Mesenchymal stem cell (in vitro differentiated cells and primary cell): Measurements from ENCODE around the gene CFAP74.
A peak's percentile ranks its signal among the peaks of the same experiment; 100 is the strongest.

Experiments
- DNase-seq: peaks from one replicate; pipeline ENCODE4 v3.0.0-alpha.2; 2013
- H2AFZ ChIP-seq: one replicate; pipeline ENCODE4 v1.6.1; 2013; ENCODE audit warnings: low read depth, mild to moderate bottlenecking, control low read depth, inconsistent platforms, low read length, moderate library complexity
- H2AK5ac ChIP-seq: 2 replicates; pipeline ENCODE4 v1.6.1; 2013; ENCODE audit warnings: low read length, moderate library complexity, mild to moderate bottlenecking, inconsistent platforms; ENCODE audit not compliant: severe bottlenecking
- H2BK120ac ChIP-seq: one replicate; pipeline ENCODE4 v1.6.1; 2013; ENCODE audit warnings: low read depth, mild to moderate bottlenecking, inconsistent platforms, low read length, moderate library complexity
- H2BK12ac ChIP-seq, 2 experiments: one replicate each; pipeline ENCODE4 v1.6.1; 2013; ENCODE audit warnings: inconsistent platforms in 2 of 2, low read length in 2 of 2, mild to moderate bottlenecking in 2 of 2, moderate library complexity in 2 of 2, control low read depth in 1 of 2
- H2BK15ac ChIP-seq: one replicate; pipeline ENCODE4 v1.6.1; 2013; ENCODE audit warnings: mild to moderate bottlenecking, low read depth, inconsistent platforms; ENCODE audit not compliant: poor library complexity, severe bottlenecking
- H2BK5ac ChIP-seq: 2 replicates; pipeline ENCODE4 v1.6.1; 2013; ENCODE audit warnings: low read depth, mild to moderate bottlenecking, low read length, control low read depth, inconsistent platforms; ENCODE audit not compliant: poor library complexity, severe bottlenecking
- H3K14ac ChIP-seq, 2 experiments: one replicate each; pipeline ENCODE4 v1.6.1; 2013; ENCODE audit warnings: inconsistent platforms in 2 of 2, low read length in 2 of 2, control low read depth in 1 of 2, mild to moderate bottlenecking in 1 of 2, moderate library complexity in 1 of 2
- H3K18ac ChIP-seq, 2 experiments: one replicate each; pipeline ENCODE4 v1.6.1; 2013; ENCODE audit warnings: inconsistent platforms in 2 of 2, low read length in 2 of 2, control low read depth in 1 of 2, low read depth in 1 of 2, mild to moderate bottlenecking in 1 of 2
- H3K23ac ChIP-seq, 2 experiments: one replicate each; pipeline ENCODE4 v1.6.1; 2013; ENCODE audit warnings: inconsistent platforms in 2 of 2, low read length in 2 of 2, mild to moderate bottlenecking in 2 of 2, moderate library complexity in 2 of 2, control low read depth in 1 of 2
- H3K27ac ChIP-seq: 2 replicates; pipeline ENCODE4 v1.5.1; 2013; ENCODE audit warnings: mild to moderate bottlenecking, moderate library complexity, low read length, control low read depth, inconsistent platforms; ENCODE audit not compliant: poor library complexity, severe bottlenecking
- H3K27me3 ChIP-seq, 2 experiments: 2 replicates each; pipeline versions ENCODE4 v1.6.1 to v1.7.0; 2013; ENCODE audit warnings: low read length in 2 of 2, mild to moderate bottlenecking in 2 of 2, moderate library complexity in 2 of 2, control low read depth in 1 of 2, inconsistent platforms in 1 of 2; ENCODE audit not compliant: control insufficient read depth in 1 of 2, insufficient read depth in 1 of 2
- H3K36me3 ChIP-seq, 2 experiments: 2 replicates each; pipeline versions ENCODE4 v1.6.1 to v1.7.0; 2013; ENCODE audit warnings: low read length in 2 of 2, control low read depth in 1 of 2, inconsistent platforms in 1 of 2, low read depth in 1 of 2, mild to moderate bottlenecking in 1 of 2; ENCODE audit not compliant: insufficient read depth in 2 of 2, control insufficient read depth in 1 of 2
- H3K4ac ChIP-seq, 2 experiments: one replicate each; pipeline ENCODE4 v1.6.1; 2013; ENCODE audit warnings: inconsistent platforms in 2 of 2, low read length in 2 of 2, mild to moderate bottlenecking in 2 of 2, moderate library complexity in 2 of 2, control low read depth in 1 of 2, low read depth in 1 of 2
- H3K4me1 ChIP-seq: 2 replicates; pipeline ENCODE4 v1.6.1; 2013; ENCODE audit warnings: low read depth, low read length, control low read depth; ENCODE audit not compliant: control insufficient read depth, insufficient read depth
- H3K4me2 ChIP-seq: 2 replicates; pipeline ENCODE4 v1.6.1; 2013; ENCODE audit warnings: low read length, mild to moderate bottlenecking, inconsistent platforms; ENCODE audit not compliant: poor library complexity, severe bottlenecking
- H3K4me3 ChIP-seq, 2 experiments: 2 replicates each; pipeline versions ENCODE4 v1.5.1 to v1.7.0; 2013; ENCODE audit warnings: low read length in 2 of 2, mild to moderate bottlenecking in 2 of 2, control low read depth in 1 of 2, low read depth in 1 of 2; ENCODE audit not compliant: insufficient read depth in 1 of 2
- H3K79me1 ChIP-seq: replicated peaks from 2 replicates; pipeline ENCODE4 v1.6.1; 2013; ENCODE audit warnings: mild to moderate bottlenecking, control low read depth, low read length, inconsistent platforms; ENCODE audit not compliant: poor library complexity, severe bottlenecking
- H3K9ac ChIP-seq: 2 replicates; pipeline ENCODE4 v1.7.0; 2013; ENCODE audit warnings: mild to moderate bottlenecking, low read length, moderate library complexity
- H3K9me3 ChIP-seq: 2 replicates; pipeline ENCODE4 v1.7.0; 2013; ENCODE audit warnings: mild to moderate bottlenecking, low read length; ENCODE audit not compliant: control insufficient read depth
- H4K8ac ChIP-seq: one replicate; pipeline ENCODE4 v1.6.1; 2013; ENCODE audit warnings: inconsistent platforms, mild to moderate bottlenecking, low read length, moderate library complexity
- H4K91ac ChIP-seq: one replicate; pipeline ENCODE4 v1.6.1; 2013; ENCODE audit warnings: mild to moderate bottlenecking, low read length, inconsistent platforms
- WGBS: methylation state at CpG from one replicate; pipeline ENCODE4 v1.1.7; 2013; ENCODE audit warnings: mixed read lengths; 5-methylcytosine and 5-hydroxymethylcytosine counted together

CFAP74 gene

DNA sequence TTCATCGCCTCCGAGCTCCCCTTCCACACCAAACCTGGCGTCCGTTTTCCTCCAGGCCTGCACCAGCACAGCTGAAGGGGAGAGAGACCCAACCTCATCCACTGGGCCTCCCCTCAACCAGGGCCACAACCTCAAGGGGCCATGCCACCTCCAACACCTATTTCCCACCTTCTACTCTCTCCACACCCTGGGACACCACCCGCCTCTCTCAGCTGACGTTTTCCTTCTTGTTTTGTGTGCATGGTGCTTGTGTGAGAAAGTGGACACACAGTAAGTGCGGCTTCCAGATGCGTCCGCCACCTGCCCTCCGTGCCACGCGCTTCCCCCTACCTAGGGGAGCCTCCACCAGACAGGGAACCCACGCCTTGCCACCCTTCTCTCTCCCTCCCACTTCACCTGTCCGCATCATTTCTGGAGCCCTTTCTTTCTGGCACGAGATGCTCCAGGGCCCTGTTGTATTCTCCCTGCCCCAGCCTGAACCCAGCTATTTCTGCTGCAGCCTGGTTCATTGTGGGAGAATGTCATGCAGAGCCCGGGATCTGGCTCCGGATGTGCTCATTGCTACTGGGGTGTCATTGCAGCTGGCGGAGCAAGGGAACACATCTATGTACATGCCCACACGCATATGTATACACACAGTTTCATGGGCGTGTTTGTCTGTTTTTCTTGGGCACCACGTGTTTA lies 111.4 kb downstream of the CFAP74 start:
- peaks cover 20% of the 10 kb centered on the region for H3K79me1 ChIP-seq
- H4K91ac ChIP-seq: peak overlapping the region; percentile 71
- H3K9ac ChIP-seq: peak overlapping the region; percentile 87
- H2BK120ac ChIP-seq: no peak overlapping the region
- H2BK12ac ChIP-seq: peak overlapping the region in 1 of 2 experiments; percentile 70
- H3K9me3 ChIP-seq: no peaks in the 10 kb centered on the region
- H2BK15ac ChIP-seq: no peak overlapping the region
- 85% methylated on average over 20 of the region's 21 CpGs for WGBS
- peak overlapping the region; percentile 99 for H4K8ac ChIP-seq
- peak overlapping the region; percentile 18 for H2AK5ac ChIP-seq
- peak overlapping the region; percentile 48 to 99 for H3K18ac ChIP-seq
- H3K4me2 ChIP-seq: peak overlapping the region; percentile 71
- peak overlapping the region; percentile 92 to 93 for H3K4ac ChIP-seq
- H3K27me3 ChIP-seq: peaks cover 0 to 11% of the 10 kb centered on the region in 2 experiments
- no peak for DNase-seq
- no peak overlapping the region for H2AFZ ChIP-seq
- no peak overlapping the region for H2BK5ac ChIP-seq
- no peak overlapping the region for H3K27ac ChIP-seq
- peaks cover 37% of the 10 kb centered on the region for H3K4me1 ChIP-seq
- peak overlapping the region; percentile 84 to 85 for H3K4me3 ChIP-seq
- H3K23ac ChIP-seq: peak overlapping the region in 1 of 2 experiments; percentile 46
- H3K36me3 ChIP-seq: peaks cover 0 to 14% of the 10 kb centered on the region in 2 experiments
- peak overlapping the region in 1 of 2 experiments; percentile 89 for H3K14ac ChIP-seq

DNA sequence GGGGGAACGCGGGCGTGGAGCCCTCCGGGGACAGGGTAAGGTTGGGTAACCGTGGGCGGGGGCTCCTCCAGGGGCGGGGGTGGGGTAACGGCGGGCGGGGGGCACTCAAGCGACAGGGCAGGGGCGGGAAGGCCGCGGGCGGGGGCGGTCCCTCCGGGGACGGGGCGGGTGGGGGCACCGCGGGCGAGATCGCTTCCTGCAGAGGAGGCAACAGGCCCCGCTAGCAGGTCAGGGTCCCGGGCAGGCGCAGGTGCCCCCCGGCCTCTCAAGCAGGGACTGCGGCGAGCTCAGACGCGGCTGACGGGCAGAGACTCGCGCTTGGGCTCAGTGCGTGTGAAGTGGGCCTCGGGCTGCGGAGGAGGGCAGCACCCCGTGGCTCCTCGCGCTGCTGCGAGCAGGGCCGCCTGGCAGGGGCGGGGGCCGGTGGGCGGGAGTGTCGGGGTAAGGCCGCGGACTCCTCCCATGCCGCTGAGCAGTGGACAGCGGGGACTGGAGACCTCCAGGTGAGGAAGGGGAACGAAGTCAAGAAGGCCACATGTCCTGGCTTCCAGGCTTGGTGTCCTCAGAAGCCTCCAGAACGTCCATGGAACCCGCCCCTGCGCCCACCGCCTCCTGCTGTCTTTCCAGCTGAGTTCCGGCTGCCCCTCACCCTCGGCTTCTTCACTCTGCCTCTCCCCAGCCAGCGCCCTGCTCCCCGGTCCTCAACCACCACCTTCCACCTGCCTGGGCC lies 112.1 kb downstream of the CFAP74 start:
- Histone ChIP-seq H4K91ac (peak overlapping the region; percentile 76), H3K79me1 (peaks cover 20% of the 10 kb centered on the region), H2BK120ac (peak overlapping the region; percentile 90), H3K23ac (peak overlapping the region in 1 of 2 experiments; percentile 46), H2BK15ac (peak overlapping the region; percentile 78), H3K18ac (peak overlapping the region; percentile 95 to 99), H3K4me3 (peak overlapping the region; percentile 84 to 85), H3K9me3 (no peaks in the 10 kb centered on the region), H3K27ac (peak overlapping the region; percentile 43), H3K27me3 (peaks cover 0 to 11% of the 10 kb centered on the region in 2 experiments), H3K36me3 (peaks cover 0 to 14% of the 10 kb centered on the region in 2 experiments), H3K9ac (peak overlapping the region; percentile 87), H4K8ac (peak overlapping the region; percentile 99), H3K4ac (peak overlapping the region; percentile 92 to 93), H2AFZ (peak overlapping the region; percentile 99), H3K4me2 (peak overlapping the region; percentile 71), H3K4me1 (peaks cover 35% of the 10 kb centered on the region), H2BK5ac (peak overlapping the region; percentile 99), H3K14ac (peak overlapping the region in 1 of 2 experiments; percentile 99), H2BK12ac (peak overlapping the region in 1 of 2 experiments; percentile 96), H2AK5ac (peak overlapping the region; percentile 18)
- DNase-seq: peak; percentile 79
- WGBS: 7% methylated on average over 47 of the region's 59 CpGs

DNA sequence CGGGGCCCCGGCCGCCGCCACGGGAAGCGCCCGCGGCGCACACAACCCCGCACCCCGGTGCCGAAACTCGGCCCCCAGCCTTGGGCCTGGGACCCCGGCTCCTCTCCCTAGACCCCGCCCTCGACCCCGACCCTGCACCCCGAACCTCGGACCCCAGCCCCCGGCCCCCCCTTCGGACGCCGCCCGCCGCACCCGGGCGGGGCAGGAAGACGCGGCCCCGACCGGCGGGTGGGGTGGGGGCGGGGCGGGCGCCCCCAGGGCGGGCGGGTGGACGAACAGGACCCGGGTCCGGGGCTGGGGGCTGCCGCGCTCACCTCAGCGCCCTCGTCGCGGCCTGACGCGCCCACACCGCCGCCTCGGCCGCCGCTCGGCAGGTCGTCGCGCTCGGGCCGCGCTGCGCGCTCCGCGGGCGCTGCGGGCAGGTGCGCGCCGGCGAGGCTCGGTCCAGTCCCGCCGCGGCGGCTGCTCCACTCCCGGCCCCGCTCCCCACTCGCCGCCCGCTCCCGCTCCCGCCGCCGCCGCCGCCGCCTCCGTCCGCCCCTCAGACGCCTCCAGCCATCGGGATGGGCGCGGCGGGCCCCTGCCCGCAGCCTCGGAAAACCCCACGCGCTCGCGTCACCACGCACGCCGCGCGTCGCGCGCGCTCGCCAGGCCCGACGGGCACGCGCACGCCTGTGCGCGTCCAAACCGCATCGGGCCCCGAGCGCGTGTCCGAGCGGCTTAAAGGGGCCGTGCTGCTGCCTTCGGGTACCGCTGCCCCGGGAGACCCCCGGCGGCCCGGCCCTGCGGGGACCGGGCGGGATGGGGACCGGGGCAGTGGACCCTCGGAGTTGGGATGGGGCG lies 112.9 kb downstream of the CFAP74 start, which contains the start of gene GNB1:
Gene GNB1 (minus strand): TSS at position 582 of the 843 bp plus-strand sequence. CDS start 65,634 bp downstream, outside the sequence.
- peak; percentile 88 for DNase-seq
- under 1% methylated on average over 60 of the region's 137 CpGs for WGBS
- H2AFZ ChIP-seq: peak within 1 kb of the TSS; percentile 99
- H3K4me1 ChIP-seq: peaks cover 35% of the 10 kb centered on the region
- peak within 1 kb of the TSS; percentile 95 for H2BK120ac ChIP-seq
- H2AK5ac ChIP-seq: peak within 1 kb of the TSS; percentile 86
- peak within 1 kb of the TSS; percentile 78 for H3K27ac ChIP-seq
- H3K4me3 ChIP-seq: peak within 1 kb of the TSS; percentile 87 to 90
- H4K8ac ChIP-seq: peak within 1 kb of the TSS; percentile 99
- H3K4ac ChIP-seq: peak within 1 kb of the TSS; percentile 95 to 98
- peak within 1 kb of the TSS; percentile 94 for H3K9ac ChIP-seq
- H2BK15ac ChIP-seq: peak within 1 kb of the TSS; percentile 78
- no peaks in the 10 kb centered on the region for H3K9me3 ChIP-seq
- peaks cover 20% of the 10 kb centered on the region for H3K79me1 ChIP-seq
- peak within 1 kb of the TSS; percentile 99 for H2BK5ac ChIP-seq
- H4K91ac ChIP-seq: peak within 1 kb of the TSS; percentile 95
- peak within 1 kb of the TSS in 1 of 2 experiments; percentile 96 for H2BK12ac ChIP-seq
- H3K23ac ChIP-seq: peak within 1 kb of the TSS in 1 of 2 experiments; percentile 99
- H3K27me3 ChIP-seq: peaks cover 0 to 9% of the 10 kb centered on the region in 2 experiments
- peak within 1 kb of the TSS; percentile 71 for H3K4me2 ChIP-seq
- peak within 1 kb of the TSS; percentile 92 to 99 for H3K14ac ChIP-seq
- H3K18ac ChIP-seq: peak within 1 kb of the TSS; percentile 97 to 99
- H3K36me3 ChIP-seq: peaks cover 0 to 14% of the 10 kb centered on the region in 2 experiments
